NCI-H82 (cell line): Measurements from ENCODE around the gene CBLC.

Source experiments
- DNase-seq: peaks from one replicate; lab custom pipeline; 2025; lab: John Stamatoyannopoulos, UW

CBLC gene

DNA sequence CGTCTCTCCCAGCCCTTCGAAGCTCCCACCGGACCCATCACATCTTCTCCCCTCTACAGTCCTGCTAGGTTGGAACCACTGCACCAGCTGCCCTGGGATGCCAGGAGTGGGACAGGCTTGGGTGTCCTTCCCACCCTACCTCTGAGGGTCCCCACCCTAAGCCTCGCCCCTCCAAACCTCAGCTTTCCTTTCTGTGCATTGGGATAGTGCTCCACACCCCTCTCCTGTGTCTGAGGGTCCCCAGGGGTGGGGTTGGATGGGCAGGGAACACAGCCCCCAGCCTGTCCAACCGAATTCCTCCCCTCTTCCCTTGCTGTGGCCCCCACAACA lies 31.1 kb upstream of the CBLC start:
- no peak for DNase-seq

DNA sequence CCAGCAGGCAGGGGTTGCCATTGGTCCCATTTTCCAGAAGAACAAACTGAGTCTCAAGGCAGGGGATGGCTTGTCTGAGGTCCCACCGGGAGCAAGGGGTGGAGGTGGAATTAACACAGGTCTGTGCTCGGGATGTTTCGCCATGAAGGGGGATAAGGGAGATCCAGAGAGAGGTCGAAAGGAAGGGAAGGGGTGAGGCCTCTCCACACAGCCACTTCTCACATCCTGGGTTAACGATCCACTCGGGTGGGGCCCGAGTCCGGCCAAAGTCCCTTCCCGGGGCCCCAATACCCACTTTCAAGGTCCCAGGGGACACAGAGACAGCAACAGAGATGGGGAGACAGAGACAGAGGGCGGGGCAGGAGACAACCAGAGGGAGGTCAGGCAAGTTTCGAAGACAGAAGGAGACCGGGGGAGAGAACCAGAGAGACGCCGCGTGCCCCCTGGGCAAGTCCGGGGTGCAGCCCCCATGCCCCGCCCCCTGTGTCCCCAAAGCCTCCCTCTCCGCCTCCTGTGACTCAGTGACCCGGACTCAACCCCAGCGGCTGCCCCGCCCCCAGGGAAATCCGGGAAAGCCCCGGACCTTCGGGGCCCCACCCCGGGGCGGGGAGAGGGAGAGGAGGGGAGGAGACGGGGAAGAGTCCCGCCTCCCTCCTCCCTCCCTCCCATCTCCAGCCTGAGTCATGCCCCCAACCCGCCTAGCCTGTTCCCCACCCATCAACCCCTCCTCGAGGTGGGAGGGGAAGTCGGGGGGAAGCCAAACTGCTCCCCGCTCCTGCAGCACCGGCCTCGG lies 30.5 kb upstream of the CBLC start:
- DNase-seq = peak; percentile 80

DNA sequence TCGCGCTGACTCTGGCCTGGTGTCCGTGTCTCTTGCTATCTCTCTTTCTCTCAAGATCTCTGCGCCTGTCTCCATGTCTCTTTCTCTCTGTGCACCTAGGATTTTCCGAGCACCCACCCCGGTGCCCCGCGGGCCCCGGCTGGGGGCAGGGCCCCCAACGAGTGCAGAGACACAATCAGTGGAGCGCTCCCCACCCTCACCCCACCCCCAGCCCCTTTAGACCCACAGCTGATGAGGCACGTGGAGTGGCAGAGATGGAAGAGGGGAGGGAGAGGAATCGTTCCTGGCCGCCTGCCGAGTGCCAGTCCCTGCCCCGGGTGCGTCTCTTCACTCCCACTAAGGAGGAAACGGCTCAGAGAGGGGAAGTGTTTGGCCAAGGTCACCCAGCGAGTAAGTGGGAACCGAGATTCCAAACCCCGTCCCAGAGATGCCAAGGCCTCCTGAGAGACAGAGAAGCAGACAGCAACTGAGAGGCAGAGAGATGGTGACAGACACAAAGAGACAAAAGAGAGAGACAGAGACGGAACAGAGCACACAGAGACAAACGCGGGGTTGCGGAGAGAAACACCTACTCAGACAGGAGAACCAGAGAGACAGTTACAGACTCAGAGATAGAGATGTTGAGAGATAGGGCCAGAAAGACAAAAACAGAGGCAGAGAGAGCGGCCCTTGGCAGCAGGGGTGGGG lies 29.8 kb upstream of the CBLC start:
- peak; percentile 55 for DNase-seq

DNA sequence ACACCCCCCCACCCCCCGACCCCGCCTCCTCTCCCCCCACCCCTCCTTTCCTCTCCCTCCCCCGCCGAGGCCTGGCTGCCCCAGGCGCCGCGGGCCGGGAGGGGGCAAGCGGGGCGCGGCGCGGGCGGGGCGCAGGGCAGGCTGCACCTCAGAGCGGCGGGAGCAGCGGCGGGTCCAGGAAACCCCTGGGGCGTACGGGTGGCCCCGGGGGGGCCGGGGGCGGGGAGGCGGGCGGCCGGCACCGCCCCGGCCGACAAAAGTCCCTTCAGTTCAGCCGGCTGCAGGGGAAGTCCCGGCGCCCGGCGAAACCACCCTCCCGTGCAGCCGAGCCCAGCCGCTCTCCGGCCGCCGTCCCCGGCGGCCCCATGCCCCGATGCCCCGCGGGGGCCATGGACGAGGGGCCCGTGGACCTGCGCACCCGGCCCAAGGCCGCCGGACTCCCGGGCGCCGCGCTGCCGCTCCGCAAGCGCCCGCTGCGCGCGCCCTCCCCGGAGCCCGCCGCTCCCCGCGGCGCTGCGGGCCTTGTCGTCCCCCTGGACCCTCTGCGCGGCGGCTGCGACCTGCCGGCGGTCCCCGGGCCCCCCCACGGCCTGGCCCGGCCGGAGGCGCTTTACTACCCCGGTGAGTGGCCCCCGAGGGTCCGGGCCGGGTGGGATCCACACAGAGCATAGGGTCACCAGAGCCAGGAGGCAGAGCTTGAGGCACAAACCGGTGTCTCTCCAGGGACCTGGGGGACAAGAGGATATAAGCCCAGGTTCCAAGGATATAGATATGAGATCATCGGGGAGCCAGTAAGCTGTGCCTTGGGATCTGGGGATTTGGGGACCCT lies 29.1 kb upstream of the CBLC start, which contains the start of gene BCL3:
TSS of gene BCL3 (plus strand) at position 283 of the 829 bp plus-strand sequence. CDS start at position 366, 83 bp downstream.
- DNase-seq = peak; percentile 32

DNA sequence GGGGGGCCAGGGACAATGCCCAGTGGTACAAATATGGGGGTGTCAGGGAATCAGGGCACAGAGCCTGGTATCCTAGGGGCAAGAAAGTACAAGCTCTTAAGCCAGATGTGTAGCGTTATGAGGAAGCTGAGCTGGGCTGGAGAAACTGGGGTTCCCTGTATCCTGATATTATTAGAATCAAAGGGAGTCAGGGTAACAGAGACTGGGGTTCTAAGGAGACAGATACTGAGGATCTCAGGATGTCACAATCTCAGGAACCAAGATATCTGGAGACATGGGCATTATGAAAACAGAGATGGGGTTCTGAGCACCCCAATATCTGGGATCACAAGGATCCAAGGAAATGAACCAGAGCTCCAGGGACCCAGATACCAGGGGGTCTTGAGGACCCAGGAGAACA lies 28.4 kb upstream of the CBLC start:
- DNase-seq = no peak

DNA sequence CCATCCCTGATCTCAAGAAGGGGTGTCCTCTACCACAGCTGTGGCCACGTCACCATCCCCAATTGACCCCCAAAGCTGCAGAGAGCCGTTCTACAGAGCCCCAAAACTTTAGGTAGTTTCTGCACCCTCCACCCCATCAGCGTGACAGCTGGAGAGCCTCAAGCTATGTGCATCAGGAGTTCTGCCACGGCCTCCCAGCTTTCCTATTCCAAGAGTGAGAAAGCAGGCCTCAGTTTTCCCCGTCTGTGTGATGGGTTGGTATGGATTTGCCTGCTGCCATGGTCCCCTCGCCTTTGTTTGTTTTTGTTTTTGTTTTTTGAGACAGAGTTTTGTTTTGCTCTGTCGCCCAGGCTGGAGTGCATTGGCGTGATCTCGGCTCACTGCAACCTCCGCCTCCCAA lies 27.7 kb upstream of the CBLC start:
- no peak for DNase-seq

DNA sequence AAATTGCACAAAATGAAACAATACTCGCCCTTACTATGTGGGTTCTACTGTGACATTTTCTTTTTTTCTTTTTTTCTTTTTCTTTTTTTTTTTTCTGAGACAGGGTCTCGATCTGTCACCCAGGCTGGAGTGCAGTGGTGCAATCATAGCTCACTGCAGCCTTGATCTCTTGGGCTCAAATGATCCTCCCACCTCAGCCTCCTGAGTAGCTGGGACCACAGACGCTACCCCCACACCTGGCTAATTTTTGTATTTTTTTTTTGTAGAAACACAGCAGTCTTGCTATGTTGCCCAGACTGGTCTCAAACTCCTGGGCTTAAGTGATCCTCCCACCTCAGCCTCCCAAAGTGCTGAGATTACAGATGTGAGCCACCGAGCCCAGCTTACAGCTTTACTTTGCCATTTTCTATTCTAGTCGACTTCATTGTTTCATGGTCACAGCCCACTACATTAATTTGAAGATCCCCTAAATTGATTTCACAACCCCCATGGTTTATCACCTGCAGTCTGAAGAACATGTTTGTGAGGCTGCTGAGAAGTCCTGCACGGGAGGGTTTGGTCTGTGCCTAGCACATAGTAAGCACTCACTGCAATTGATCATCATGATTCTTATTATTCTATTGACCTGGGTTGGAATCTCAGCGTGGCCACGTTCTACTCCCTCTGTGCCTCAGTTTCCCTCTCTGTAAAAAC lies 25.4 kb upstream of the CBLC start:
- no peak for DNase-seq

DNA sequence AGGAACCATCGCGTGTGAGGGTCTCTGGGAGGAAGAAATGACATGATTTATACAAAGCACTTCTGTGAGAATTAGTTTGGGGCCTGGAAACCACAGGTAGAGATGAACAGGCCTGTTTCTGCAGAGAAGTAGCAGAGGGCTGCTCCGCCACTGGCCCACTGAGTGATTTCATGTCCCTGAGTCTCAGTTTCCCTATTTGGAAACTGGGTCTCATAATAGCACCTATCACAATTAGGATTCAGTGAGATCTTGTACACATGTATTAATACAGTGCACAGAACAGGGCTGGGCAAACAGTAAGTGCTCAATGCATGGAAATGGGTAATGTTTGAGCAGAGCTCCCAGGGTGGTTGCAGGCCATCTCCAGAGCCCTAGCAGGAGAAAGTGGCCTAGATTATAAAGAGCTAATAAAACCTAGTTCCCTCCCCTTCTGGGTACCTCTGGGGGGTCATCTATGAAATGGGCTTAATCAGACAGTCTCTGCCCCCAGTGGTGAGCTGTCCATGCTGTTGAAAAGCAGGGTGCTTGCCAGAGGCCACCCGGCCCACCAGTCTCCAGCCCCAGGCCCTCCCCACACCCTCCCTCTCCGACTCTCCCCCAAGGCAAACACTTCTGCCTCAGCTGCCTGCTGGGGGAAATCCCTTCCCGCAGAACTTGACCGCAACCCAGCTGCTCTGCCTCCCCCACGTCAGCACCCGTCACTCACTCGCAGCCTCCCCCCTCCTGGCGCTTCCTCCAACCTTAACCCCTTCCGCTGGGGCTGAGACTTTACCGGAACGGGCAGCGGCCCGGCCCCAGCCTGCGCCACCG lies 24.7 kb upstream of the CBLC start:
- DNase-seq = peak; percentile 86

DNA sequence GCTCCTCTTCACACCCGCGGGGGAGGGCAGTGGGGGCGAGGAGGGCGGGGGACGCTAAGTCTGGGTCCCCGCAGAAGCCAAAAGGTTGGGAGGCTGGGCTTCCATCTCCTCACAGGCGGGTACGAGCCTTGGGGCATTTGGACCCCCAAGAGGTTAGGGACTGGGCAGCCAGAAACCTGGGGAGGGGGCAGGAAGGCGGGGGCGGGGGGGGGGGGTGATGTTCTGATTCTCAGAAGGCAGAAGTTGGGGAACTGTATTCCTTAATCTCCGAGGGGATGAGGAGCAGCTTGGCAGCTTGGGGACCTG lies 24.1 kb upstream of the CBLC start:
- no peak for DNase-seq

DNA sequence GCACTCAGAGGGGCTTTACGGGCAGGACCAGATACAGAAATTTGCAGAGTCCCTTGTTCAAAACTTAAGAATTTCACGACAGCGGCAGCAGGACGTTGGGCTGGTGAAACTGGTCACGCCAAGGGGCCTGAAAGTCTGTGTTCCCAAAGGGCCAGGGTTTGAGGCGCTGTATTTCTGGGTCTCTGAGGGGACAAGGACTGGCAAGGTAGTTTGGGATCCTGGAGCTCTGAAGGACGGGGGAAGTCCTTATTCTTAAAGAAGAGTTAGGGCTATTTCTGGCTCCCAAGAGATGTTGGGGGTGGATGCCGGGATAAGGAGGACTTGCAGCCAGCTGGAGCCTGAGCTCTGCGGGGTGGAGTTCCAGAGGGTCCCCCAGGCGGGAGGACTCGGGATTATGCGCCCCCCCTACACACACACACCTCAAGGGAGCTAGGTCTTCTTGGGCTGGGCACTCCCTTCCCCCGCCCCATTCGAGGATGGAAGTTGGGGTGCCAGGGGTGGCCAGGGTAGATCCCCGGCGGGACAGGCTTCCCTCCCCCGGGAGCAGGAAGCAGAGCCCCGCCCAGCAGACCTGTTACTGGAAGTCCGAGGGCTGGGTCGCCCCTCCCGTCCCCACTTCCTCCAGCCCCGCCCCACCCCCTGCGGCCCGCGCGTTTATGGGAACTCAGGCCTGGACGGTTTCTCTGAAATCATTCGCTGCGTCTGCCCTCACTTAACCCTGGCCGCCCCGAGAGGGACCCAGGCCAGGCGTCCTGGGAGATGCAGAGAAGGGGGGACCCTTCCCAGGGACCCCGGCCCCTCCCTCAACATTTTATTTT lies 23.5 kb upstream of the CBLC start:
- peak; percentile 84 for DNase-seq

DNA sequence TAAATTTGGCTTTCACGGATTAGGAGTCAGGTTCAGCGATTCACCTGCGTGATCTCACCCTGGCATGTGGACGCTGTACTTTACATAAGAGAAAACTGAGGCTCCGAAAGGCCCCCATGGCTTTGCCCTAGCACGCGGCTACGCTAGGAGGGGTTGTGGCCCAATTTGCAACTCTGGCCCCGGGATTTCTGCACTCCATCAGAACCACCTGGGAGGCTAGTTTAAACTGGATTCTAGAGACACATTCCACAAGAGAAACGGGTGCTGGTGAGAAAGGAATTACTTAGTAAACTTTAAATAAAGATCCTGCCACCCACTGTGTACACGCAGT lies 23.0 kb upstream of the CBLC start:
- no peak for DNase-seq

DNA sequence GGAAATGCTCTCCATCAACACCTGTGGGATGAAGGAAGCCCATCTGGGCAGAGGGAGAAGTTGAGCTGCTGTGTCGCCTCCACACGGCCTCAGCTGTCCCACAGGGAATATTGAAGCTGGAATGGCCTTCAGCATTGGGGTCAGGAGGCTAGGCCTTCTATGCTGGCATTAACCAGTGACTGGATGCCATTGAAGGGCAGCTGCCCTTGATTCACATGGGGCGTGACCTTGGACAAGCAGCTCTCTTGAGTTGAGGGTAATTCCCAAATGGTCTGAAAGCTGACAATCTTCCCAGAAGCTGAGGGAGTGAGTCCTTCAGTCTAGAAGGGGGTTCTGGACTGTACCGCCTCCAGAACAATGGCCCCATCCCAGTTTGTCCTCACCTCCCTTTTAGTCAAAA lies 22.5 kb upstream of the CBLC start:
- DNase-seq = no peak

DNA sequence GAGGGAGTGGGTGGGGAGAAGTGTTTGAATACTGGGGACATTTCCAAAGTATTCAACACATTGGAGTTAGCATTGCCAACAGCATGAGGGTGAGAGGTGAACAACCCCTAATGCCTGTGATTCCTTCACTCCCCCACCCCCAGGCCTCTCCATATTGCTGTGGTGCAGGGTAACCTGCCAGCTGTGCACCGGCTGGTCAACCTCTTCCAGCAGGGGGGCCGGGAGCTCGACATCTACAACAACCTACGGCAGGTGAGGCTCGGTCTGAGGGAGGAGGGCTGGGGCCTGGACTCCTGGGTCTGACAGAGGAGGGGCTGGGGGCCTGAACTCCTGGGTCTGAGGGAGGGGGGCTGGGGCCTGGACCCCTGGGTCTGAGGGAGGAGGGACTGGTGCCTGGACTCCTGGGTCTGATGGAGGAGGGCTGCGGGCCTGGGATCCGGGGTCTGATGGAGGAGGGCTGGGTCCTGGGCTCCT lies 21.6 kb upstream of the CBLC start:
- DNase-seq = no peak

DNA sequence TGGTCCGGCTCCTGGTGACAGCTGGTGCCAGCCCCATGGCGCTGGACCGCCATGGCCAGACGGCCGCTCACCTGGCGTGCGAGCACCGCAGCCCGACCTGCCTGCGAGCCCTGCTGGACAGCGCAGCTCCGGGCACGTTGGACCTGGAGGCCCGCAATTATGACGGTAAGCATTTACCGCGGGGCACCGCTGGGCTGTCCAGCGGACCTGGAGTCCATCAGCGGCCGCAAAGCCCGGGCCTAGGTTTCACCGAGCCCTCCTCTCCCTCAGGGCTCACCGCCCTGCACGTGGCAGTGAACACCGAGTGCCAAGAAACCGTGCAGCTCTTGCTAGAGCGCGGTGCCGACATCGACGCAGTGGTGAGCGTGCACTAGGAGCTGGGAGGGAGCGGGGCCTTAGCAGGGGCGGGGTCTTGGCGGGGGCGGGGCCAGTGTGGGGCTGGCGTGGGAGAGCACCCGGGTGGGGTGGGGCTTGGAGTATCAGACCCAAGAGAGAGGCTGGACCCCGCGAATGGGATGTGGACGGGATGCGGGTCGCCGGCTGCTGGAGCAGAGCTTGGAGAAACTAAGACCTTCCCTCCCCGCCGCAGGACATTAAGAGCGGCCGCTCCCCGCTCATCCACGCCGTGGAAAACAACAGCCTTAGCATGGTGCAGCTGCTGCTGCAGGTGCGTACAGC lies 20.5 kb upstream of the CBLC start:
- DNase-seq = peak; percentile 77

DNA sequence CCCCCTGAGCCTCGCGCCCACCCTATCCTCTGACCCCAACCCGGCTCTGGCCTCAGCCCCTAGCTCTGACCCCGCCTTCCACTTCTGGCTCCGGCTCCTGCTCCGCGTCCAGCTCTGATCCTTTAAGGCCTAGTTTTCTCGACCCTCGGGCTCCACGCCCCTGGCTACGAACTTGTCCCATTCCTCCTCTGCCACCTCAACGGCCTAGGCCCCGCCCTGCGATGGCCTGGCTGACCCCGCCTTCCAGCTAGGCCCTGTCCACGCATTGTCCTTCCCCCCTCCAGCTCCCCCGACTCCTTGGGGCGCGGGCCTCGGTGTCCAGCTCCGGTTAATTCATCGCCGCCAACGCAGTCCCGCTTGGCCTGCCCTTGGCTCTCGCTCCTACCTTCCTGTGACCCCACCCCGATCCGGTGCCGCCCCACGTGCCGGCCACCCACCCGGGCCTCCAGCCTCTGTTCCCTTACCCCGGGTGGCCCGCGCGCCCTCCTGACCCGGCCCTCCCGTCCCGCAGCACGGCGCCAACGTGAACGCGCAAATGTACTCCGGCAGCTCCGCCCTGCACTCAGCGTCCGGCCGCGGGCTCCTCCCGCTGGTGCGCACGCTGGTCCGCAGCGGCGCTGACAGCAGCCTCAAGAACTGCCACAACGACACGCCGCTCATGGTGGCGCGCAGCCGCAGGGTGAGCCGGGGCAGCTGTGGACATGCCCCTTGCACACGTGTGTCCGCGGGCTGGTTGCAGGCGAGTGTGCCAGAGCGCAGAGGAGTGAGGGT lies 19.8 kb upstream of the CBLC start:
- peak; percentile 61 for DNase-seq

DNA sequence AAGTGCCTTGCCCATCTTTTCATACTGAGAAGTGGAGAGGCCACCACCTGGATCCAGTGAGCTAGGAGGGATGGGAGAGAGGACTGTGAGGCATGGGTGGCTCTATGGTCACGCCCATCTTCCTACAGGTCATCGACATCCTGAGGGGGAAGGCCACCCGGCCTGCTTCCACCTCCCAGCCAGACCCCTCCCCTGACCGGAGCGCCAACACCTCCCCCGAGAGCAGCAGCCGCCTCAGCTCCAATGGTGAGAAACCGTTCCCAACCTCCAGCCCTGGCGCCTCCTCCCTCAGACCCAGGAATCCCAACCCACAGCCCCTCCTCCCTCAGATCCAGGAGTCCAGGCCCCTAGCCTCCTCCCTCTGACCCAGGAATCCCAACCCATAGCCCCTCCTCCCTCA lies 19.1 kb upstream of the CBLC start:
- DNase-seq = peak; percentile 34

DNA sequence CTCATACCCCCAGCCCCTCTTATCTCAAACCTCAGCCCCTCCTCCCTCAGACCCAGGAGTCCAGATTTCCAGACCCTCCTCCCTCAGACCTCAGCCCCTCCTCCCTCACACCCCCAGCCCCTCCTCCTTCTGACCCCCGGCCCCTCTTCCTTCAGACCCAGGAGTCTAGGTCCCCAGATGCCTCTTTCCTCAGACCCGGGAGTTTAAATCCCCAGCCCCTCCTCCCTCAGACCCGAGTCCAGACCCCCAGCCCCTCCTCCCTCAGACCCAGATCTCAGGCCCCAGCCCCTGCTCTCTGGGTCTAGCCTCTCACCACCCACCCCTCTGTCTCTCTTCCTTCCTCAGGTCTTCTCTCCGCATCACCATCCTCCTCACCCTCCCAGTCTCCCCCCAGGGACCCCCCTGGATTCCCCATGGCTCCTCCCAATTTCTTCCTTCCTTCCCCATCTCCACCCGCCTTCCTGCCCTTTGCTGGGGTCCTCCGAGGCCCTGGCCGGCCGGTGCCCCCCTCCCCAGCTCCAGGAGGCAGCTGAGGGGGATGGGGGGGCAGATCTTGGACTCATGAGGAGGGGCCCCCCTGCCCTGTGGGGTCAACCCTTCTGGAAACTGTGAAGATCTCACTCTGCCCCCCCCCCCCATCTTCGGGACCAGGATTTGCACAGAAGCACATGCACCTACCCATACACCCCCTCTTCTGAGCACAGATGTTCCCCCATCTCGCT lies 18.4 kb upstream of the CBLC start:
- DNase-seq = no peak

DNA sequence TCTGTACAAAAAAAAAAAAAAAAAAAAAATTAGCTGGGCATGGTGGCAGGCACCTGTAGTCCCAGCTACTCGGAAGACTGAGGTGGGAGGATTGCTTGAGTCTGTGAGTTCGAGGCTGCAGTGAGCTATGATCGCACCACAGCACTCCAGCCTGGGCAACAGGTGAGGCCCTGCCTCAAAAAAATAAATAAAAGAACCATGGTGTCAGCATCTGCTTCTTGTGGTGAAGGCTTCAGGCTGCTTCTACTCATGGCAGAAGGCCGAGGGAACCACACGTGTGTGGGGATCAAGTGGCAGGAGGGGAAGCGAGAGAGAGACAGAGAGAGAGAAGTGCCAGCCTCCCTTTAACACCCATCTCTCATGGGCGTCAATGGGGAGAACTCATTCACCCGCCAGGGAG lies 15.7 kb upstream of the CBLC start:
- DNase-seq = no peak
